ENCODE data around the gene ZNF552. TPM values are rescaled to one million over a fixed set of nuclear protein-coding genes. Genes with fewer than 3 reads are reported as not detected.

The ZNF552 gene
- total RNA-seq, 1 donor: 5.8 TPM

DNA sequence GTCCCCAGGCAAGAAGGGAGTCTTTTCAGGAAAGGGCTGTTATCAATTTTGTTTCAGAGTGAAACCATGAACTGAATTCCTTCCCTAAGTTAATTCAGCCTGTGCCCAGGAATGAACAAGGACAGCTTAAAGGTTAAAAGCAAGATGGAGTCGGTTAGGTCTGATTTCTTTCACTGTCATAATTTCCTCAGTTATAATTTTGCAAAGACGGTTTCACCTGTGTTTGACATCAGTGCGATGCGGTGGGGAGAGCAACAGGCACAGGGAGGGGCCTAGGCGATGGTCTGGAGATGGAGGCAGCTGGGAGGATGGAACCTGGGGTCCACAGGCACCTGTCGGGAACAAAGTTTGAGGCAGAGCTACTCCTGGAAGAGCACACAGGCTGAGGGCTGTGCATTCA is 5.9 kb upstream of the ZNF552 start:
- Histone ChIP-seq H3K4me1 (ENCODE audit: insufficient read depth, low read length) (peaks cover 6% of the 10 kb centered on the region), H3K4me3 (ENCODE audit: insufficient read depth, low read length) (peak overlapping the region; percentile 99), H3K36me3 (ENCODE audit: insufficient read depth, low read length) (peaks cover 4% of the 10 kb centered on the region), H3K27me3 (ENCODE audit: insufficient read depth, low read length) (no peaks in the 10 kb centered on the region), H4K20me1 (ENCODE audit: insufficient read depth, low read length) (peaks cover 13% of the 10 kb centered on the region), H3K9me3 (ENCODE audit: low read depth, low read length) (no peaks in the 10 kb centered on the region), H3K79me2 (ENCODE audit: insufficient read depth, low read length) (peaks cover 60% of the 10 kb centered on the region), H3K4me2 (ENCODE audit: insufficient read depth, low read length) (peak overlapping the region; percentile 95), H2AFZ (ENCODE audit: low read length) (no peak overlapping the region), H3K27ac (ENCODE audit: low read depth, low read length) (peak overlapping the region; percentile 94)
- TF ChIP-seq, protein P1, sequence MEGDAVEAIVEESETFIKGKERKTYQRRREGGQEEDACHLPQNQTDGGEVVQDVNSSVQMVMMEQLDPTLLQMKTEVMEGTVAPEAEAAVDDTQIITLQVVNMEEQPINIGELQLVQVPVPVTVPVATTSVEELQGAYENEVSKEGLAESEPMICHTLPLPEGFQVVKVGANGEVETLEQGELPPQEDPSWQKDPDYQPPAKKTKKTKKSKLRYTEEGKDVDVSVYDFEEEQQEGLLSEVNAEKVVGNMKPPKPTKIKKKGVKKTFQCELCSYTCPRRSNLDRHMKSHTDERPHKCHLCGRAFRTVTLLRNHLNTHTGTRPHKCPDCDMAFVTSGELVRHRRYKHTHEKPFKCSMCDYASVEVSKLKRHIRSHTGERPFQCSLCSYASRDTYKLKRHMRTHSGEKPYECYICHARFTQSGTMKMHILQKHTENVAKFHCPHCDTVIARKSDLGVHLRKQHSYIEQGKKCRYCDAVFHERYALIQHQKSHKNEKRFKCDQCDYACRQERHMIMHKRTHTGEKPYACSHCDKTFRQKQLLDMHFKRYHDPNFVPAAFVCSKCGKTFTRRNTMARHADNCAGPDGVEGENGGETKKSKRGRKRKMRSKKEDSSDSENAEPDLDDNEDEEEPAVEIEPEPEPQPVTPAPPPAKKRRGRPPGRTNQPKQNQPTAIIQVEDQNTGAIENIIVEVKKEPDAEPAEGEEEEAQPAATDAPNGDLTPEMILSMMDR (IDR thresholded peaks at IDR 0.05; ENCODE audit: extremely low read depth, low read depth, low read length): no peak
- no peak for DNase-seq (ENCODE audit: insufficient read length, low spot score, missing footprints)

DNA sequence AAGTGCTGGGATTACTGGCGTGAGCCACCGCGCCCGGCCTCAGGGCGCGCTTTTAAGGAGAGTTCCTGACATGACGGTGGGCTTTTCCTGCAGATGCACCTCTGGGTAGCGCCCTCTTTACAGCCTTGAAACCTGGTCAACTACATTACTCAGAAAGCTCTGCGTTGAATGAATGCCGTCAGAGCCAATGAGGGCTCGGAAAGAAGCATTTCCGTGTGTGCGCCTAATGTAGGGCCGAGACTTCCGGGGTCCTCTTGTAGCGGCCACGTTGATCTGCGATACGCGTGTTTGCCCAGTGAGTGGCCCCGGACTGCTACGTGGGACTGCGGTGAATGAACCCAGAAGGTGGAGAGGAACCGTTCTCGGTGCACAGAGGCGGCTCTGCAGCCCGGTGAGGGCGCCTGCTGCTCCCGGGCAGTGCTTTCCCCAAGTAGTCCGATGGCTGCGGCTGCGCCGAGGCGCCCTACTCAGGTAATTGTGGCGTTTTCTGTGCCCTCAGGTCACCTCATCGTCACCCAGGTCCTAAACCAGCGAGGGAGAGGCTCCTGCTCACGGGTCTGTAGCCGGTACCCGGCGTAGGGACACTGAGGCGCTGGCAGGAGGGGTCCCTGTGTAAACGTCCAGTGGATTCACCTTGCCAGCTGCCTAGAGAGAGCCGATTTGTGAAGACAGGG is 4.9 kb upstream of the ZNF552 start:
- Histone ChIP-seq H3K27ac (ENCODE audit: low read depth, low read length) (peak overlapping the region; percentile 94), H3K79me2 (ENCODE audit: insufficient read depth, low read length) (peaks cover 51% of the 10 kb centered on the region)

DNA sequence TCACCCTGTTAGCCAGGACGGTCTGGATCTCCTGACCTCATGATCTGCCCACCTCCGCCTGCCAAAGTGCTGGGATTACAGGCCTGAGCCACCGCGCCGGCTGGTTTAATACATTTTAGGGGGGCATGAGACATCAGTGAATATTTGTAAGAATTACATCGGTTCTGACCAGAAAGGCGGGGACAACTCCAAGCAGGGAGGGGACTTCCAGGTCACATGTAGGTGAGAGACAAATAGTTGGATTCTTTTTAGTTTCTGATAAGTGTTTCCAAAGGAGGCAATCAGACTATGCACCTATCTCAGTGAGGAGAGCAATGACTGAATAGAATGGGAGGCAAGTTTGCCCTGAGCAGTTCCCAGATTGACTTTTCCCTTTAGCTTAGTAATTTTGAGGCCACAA is 3.7 kb upstream of the ZNF552 start:
- peaks cover 4% of the 10 kb centered on the region for H3K36me3 ChIP-seq (ENCODE audit: insufficient read depth, low read length)
- no peaks in the 10 kb centered on the region for H3K9me3 ChIP-seq (ENCODE audit: low read depth, low read length)
- H4K20me1 ChIP-seq (ENCODE audit: insufficient read depth, low read length): peaks cover 5% of the 10 kb centered on the region
- no peak overlapping the region for H3K4me3 ChIP-seq (ENCODE audit: insufficient read depth, low read length)
- no peak overlapping the region for H3K27ac ChIP-seq (ENCODE audit: low read depth, low read length)
- peak overlapping the region; percentile 95 for H3K4me2 ChIP-seq (ENCODE audit: insufficient read depth, low read length)
- peaks cover 46% of the 10 kb centered on the region for H3K79me2 ChIP-seq (ENCODE audit: insufficient read depth, low read length)
- no peaks in the 10 kb centered on the region for H3K27me3 ChIP-seq (ENCODE audit: insufficient read depth, low read length)
- peaks cover 11% of the 10 kb centered on the region for H3K4me1 ChIP-seq (ENCODE audit: insufficient read depth, low read length)
- TF ChIP-seq, protein P1 (IDR thresholded peaks at IDR 0.05; ENCODE audit: extremely low read depth, low read depth, low read length): no peak
- H2AFZ ChIP-seq (ENCODE audit: low read length): no peak overlapping the region
- no peak for DNase-seq (ENCODE audit: insufficient read length, low spot score, missing footprints)

More for the DNA sequence above, 4.9 kb upstream of the ZNF552 start:
- Histone ChIP-seq H3K4me1 (ENCODE audit: insufficient read depth, low read length) (peaks cover 6% of the 10 kb centered on the region), H2AFZ (ENCODE audit: low read length) (peak overlapping the region; percentile 78), H3K9me3 (ENCODE audit: low read depth, low read length) (no peaks in the 10 kb centered on the region), H3K27me3 (ENCODE audit: insufficient read depth, low read length) (no peaks in the 10 kb centered on the region), H3K4me3 (ENCODE audit: insufficient read depth, low read length) (peak overlapping the region; percentile 99), H4K20me1 (ENCODE audit: insufficient read depth, low read length) (peaks cover 11% of the 10 kb centered on the region), H3K4me2 (ENCODE audit: insufficient read depth, low read length) (peak overlapping the region; percentile 95), H3K36me3 (ENCODE audit: insufficient read depth, low read length) (peaks cover 4% of the 10 kb centered on the region)
- TF ChIP-seq, protein P1 (IDR thresholded peaks at IDR 0.05; ENCODE audit: extremely low read depth, low read depth, low read length): no peak
- peak; percentile 98 for DNase-seq (ENCODE audit: insufficient read length, low spot score, missing footprints)

DNA sequence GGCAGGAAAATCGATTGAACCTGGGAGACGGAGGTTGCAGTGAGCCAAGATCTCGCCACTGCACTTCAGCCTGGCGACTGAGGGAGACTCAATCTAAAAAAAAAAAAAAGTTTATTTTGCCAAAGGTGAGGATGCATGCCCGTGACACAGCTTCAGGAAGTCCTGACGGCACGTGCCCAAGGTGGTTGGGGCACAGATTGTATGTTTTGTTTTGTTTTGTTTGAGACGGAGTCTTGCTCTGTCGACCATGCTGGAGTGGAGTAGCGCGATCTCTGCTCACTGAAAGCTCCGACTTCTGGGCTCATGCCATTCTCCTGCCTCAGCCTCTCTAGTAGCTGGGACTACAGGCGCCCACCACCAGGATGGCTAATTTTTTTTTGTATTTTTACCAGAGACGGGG is 3.3 kb upstream of the ZNF552 start:
- no peaks in the 10 kb centered on the region for H3K27me3 ChIP-seq (ENCODE audit: insufficient read depth, low read length)
- no peak overlapping the region for H3K27ac ChIP-seq (ENCODE audit: low read depth, low read length)
- peaks cover 2% of the 10 kb centered on the region for H4K20me1 ChIP-seq (ENCODE audit: insufficient read depth, low read length)
- H3K79me2 ChIP-seq (ENCODE audit: insufficient read depth, low read length): peaks cover 44% of the 10 kb centered on the region
- no peak for DNase-seq (ENCODE audit: insufficient read length, low spot score, missing footprints)
- TF ChIP-seq, protein P1 (IDR thresholded peaks at IDR 0.05; ENCODE audit: extremely low read depth, low read depth, low read length): no peak
- no peak overlapping the region for H3K4me2 ChIP-seq (ENCODE audit: insufficient read depth, low read length)
- no peaks in the 10 kb centered on the region for H3K9me3 ChIP-seq (ENCODE audit: low read depth, low read length)
- H3K4me1 ChIP-seq (ENCODE audit: insufficient read depth, low read length): peaks cover 11% of the 10 kb centered on the region
- peaks cover 4% of the 10 kb centered on the region for H3K36me3 ChIP-seq (ENCODE audit: insufficient read depth, low read length)
- H2AFZ ChIP-seq (ENCODE audit: low read length): no peak overlapping the region
- no peak overlapping the region for H3K4me3 ChIP-seq (ENCODE audit: insufficient read depth, low read length)
